ENCODE measurements around the gene OR51M1. TPM values are rescaled to one million over a fixed set of nuclear protein-coding genes. Genes with fewer than 3 reads are reported as not detected.

The OR51M1 gene
- total and polyA plus RNA-seq, 9 of the 15 experiments (the other 6 are each of a cell fraction or from before 2014, with no cell fraction given) = 0.01 to 0.18 (median 0.04) TPM; not detected in 6

- TF ChIP-seq ZNF175 (CRISPR knock-in tag; IDR thresholded peaks at IDR 0.05; ENCODE audit: low read depth) (no peak), GTF2A2 (tag; IDR thresholded peaks at IDR 0.05) (no peak), ZNF316 (IDR thresholded peaks at IDR 0.05) (peak; percentile 60), BRF1 (IDR thresholded peaks at IDR 0.05; ENCODE audit: borderline replicate concordance, extremely low read depth, insufficient read length) (no peak), MAFG (tag; conservative IDR thresholded peaks at IDR 0.05) (peak; percentile 45; the same call in 1 of the 2 replicates)
Measured at GRCh38 chr11:5405173-5405572, 21.6 kb downstream of the OR51M1 start (continued).

- no peak overlapping the region for H3K4me2 ChIP-seq (ENCODE audit: insufficient read depth, low read length)
- DNase-seq (ENCODE audit: extremely low read depth in 1 of 4, low spot score in 3 of 4) = no peak
- ChIA-PET POLR2A (no interaction called here), CTCF (ENCODE audit: low intra/inter-chr PET ratio) (interaction anchor here (0.5 kb wide), 1 partner anchor 372 kb away, joined by 3 read pairs; no protein-coding TSS in a partner anchor)
- no peaks in the 10 kb centered on the region for H3K27me3 ChIP-seq (ENCODE audit: control insufficient read depth in 2 of 2, insufficient read depth in 2 of 2, low read length in 2 of 2)
- H3K9ac ChIP-seq (ENCODE audit: insufficient read depth in 1 of 2, low read depth in 2 of 2, low read length in 2 of 2) = no peak overlapping the region
- no peaks in the 10 kb centered on the region for H3K4me1 ChIP-seq (replicated peaks in 1 of 2; ENCODE audit: control insufficient read depth in 2 of 2, insufficient read depth in 2 of 2, low read length in 2 of 2)
- no peaks in the 10 kb centered on the region for H3K9me1 ChIP-seq (ENCODE audit: control insufficient read depth, insufficient read depth, low read length)
- H3K9me3 ChIP-seq (replicated peaks; ENCODE audit: control insufficient read depth, insufficient read depth, low read depth, low read length) = no peaks in the 10 kb centered on the region
- in situ Hi-C loops (cut with MboI) = no loop called here
- intact Hi-C loops (cut with micrococcal nuclease) = no loop called here
- no peak overlapping the region for H3K27ac ChIP-seq (ENCODE audit: extremely low read depth, low read depth, low read length)
- TF ChIP-seq SOX6 (IDR thresholded peaks at IDR 0.05) (no peak), CREB3L1 (IDR thresholded peaks at IDR 0.05; ENCODE audit: borderline replicate concordance, low read depth) (no peak), ZBTB17 (CRISPR knock-in tag; IDR thresholded peaks at IDR 0.05) (no peak)
- peaks cover 52% of the 10 kb centered on the region for H3K36me3 ChIP-seq (ENCODE audit: control insufficient read depth, insufficient read depth, low read length)
- ATAC-seq = no peak
- no peak for FAIRE-seq
- WGBS (ENCODE audit: insufficient coverage, low coverage, missing lambda C conversion rate) = 66% methylated on average over 4 of the region's 5 CpGs
- no peak overlapping the region for H3K4me3 ChIP-seq
- H2AFZ ChIP-seq (ENCODE audit: low read depth, low read length) = no peak overlapping the region
- no TSS peak for BruUV-seq (replicated peaks)
- H3K79me2 ChIP-seq (ENCODE audit: control insufficient read depth, insufficient read depth, low read length) = peaks cover 37% of the 10 kb centered on the region
- H4K20me1 ChIP-seq (replicated peaks; ENCODE audit: control insufficient read depth, insufficient read depth, low read length) = no peaks in the 10 kb centered on the region
Measured at GRCh38 chr11:5420993-5421392, 37.4 kb downstream of the OR51M1 start.

Data from K562 (cell line).